ENCODE results near the gene WNT6.

Gene WNT6

GRCh38 chr2:218878926-218879761 is 19.5 kb downstream of the WNT6 start:
- DNase-seq, result no peak

- DNase-seq, result no peak
These were observed 20.1 kb downstream of the WNT6 start for GRCh38 chr2:218879776-218880101.

GRCh38 chr2:218880102-218880858 is 20.7 kb downstream of the WNT6 start, which contains the start of gene WNT10A:
Gene WNT10A (plus strand): TSS chr2:218880852. CDS start chr2:218880996, 144 bp downstream.
- DNase-seq, result peak; percentile 68

- DNase-seq, result no peak
These were observed 21.4 kb downstream of the WNT6 start for GRCh38 chr2:218880859-218881594.

GRCh38 chr2:218881744-218882460 is 22.3 kb downstream of the WNT6 start:
- no peak for DNase-seq

- DNase-seq, result no peak
These were observed 22.8 kb downstream of the WNT6 start for GRCh38 chr2:218882461-218882816.

GRCh38 chr2:218882866-218883366 is 23.3 kb downstream of the WNT6 start:
- no peak for DNase-seq

GRCh38 chr2:218883491-218884490 is 24.2 kb downstream of the WNT6 start:
- DNase-seq, result peak; percentile 54

- no peak for DNase-seq
These were observed 24.9 kb downstream of the WNT6 start for GRCh38 chr2:218884519-218884918.

GRCh38 chr2:218885981-218886947 is 26.7 kb downstream of the WNT6 start:
- DNase-seq, result no peak

GRCh38 chr2:218887079-218887478 is 27.5 kb downstream of the WNT6 start:
- DNase-seq, result no peak

GRCh38 chr2:218888341-218888740 is 28.7 kb downstream of the WNT6 start:
- no peak for DNase-seq

- no peak for DNase-seq
These were observed 30.3 kb downstream of the WNT6 start for GRCh38 chr2:218889937-218890336.

- DNase-seq, result no peak
These were observed 30.8 kb downstream of the WNT6 start for GRCh38 chr2:218890369-218890768.

GRCh38 chr2:218891275-218892135 is 31.9 kb downstream of the WNT6 start:
- DNase-seq, result no peak

- peak; percentile 83 for DNase-seq
These were observed 33.2 kb downstream of the WNT6 start for GRCh38 chr2:218892693-218893348.

GRCh38 chr2:218893349-218894150 is 33.9 kb downstream of the WNT6 start:
- DNase-seq, result peak; percentile 25
